Right lobe of liver (tissue), 6 donors: ENCODE data around the gene ART4. TPM values are rescaled to one million over a fixed set of nuclear protein-coding genes. Genes with fewer than 3 reads are reported as not detected.

Experiments
- ATAC-seq, 4 donors: fragments of 200-7000 bp; cut with Tn5 transposase; one replicate each; pipeline ENCODE4 v1.9.1; 2020; ENCODE audit warnings: mild to moderate bottlenecking in 4 of 4, moderate library complexity in 4 of 4
- DNase-seq, 3 donors: peaks; one replicate each; pipeline ENCODE4 v3.0.0-alpha.2; 2020
- H3K27ac ChIP-seq, 3 donors: fragments of 200-600 bp; one replicate each; pipeline ENCODE4 v1.8.0; 2022
- H3K27me3 ChIP-seq, 2 donors: fragments of 200-600 bp; one replicate each; pipeline ENCODE4 v1.8.0; 2022
- H3K36me3 ChIP-seq, 4 donors: fragments of 200-600 bp; sonication (generic) in 1 of 4; one replicate each; pipeline versions ENCODE4 v1.5.1 to v1.8.0; 2017 to 2022; ENCODE audit warnings: control low read depth in 1 of 4
- H3K4me1 ChIP-seq, 4 donors: fragments of 200-600 bp; sonication (generic) in 1 of 4; one replicate each; pipeline versions ENCODE4 v1.5.1 to v1.8.0; 2017 to 2022; ENCODE audit warnings: control low read depth in 1 of 4
- H3K4me3 ChIP-seq, 3 donors: fragments of 200-600 bp; one replicate each; pipeline ENCODE4 v1.8.0; 2022
- H3K9me3 ChIP-seq, 4 donors: fragments of 200-600 bp; sonication (generic) in 1 of 4; one replicate each; pipeline versions ENCODE4 v1.5.1 to v1.8.0; 2017 to 2022; ENCODE audit warnings: control low read depth in 1 of 4
- POLR2A ChIP-seq: fragments of 450-650 bp; IDR thresholded peaks from one replicate; pipeline ENCODE4 v1.6.1; 2017; ENCODE audit warnings: antibody characterized with exemption, mild to moderate bottlenecking
- WGBS: methylation state at CpG from one replicate; pipeline ENCODE4 v1.1.6; 2018; ENCODE audit warnings: low coverage, low lambda C conversion rate; ENCODE audit not compliant: insufficient coverage; ENCODE audit errors: missing lambda C conversion rate; 5-methylcytosine and 5-hydroxymethylcytosine counted together
- intact Hi-C, 2 donors: fragments of 100-400 bp; cut with DNase I; formaldehyde crosslinking; loops; one replicate each; pipeline versions ENCODE4 v1.11.2 to v1.14.1; 2022
- total RNA-seq, 6 experiments: library from RNA; depleted of rRNA in 2 of 6; stranded (reverse); fragments of >200 nt in 2 of 6; fragmentation: NEBNext Ultra II Directional in 3 of 6; extraction: Animal tissue kit (Norgen Biotek cat#: 25700) in 3 of 6; gene quantifications; one replicate each; pipeline versions ENCODE4 v1.1.0 to v1.2.4, GENCODE V29; 2016 to 2023
- TF ChIP-seq, protein P1 (sequence below), 4 donors: fragments of 200-600 bp in 3 of 4; fragments of 450-650 bp in 1 of 4; IDR thresholded peaks; one replicate each; pipeline versions ENCODE4 v1.5.1 to v1.8.0; 2016 to 2022; ENCODE audit warnings: antibody characterized with exemption in 4 of 4, mild to moderate bottlenecking in 2 of 4
- donor health status: DM: no; HTN: yes; CAD: no.
- donor health status: DM: no; HTN: no; CAD: no.
- donor health status: DM: no; HTN: no; CAD: no.
- donor health status: DM: no; HTN: yes; CAD: no.
- donor health status: DM: no; HTN: yes; CAD: no.

The ART4 gene
- total RNA-seq, 6 experiments from 2014 or later = 19.6 to 43.5 (median 25.1) TPM

DNA sequence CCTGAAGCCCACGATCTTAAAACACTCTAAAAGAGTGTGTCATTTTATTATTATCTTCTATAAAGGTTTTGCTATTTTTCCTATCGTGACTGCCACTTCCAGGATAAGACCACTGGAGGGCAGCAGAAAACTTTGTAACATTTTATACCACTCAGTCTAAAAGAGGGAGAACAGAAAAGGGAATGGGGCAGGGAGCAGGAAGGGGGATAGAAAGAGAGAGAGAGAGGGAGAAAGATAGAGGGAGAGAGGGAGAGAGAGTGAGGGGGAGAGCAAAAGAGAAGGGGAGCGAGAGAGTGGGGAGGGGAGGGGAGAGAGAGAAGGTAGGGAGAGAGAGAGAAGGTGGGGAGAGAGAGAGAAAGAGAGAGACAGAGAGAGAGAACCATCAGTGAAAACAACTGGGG, 2.0 kb upstream of the ART4 start:
- H3K4me3 ChIP-seq = no peak overlapping the region
- H3K27ac ChIP-seq = no peak overlapping the region
- TF ChIP-seq, protein P1, sequence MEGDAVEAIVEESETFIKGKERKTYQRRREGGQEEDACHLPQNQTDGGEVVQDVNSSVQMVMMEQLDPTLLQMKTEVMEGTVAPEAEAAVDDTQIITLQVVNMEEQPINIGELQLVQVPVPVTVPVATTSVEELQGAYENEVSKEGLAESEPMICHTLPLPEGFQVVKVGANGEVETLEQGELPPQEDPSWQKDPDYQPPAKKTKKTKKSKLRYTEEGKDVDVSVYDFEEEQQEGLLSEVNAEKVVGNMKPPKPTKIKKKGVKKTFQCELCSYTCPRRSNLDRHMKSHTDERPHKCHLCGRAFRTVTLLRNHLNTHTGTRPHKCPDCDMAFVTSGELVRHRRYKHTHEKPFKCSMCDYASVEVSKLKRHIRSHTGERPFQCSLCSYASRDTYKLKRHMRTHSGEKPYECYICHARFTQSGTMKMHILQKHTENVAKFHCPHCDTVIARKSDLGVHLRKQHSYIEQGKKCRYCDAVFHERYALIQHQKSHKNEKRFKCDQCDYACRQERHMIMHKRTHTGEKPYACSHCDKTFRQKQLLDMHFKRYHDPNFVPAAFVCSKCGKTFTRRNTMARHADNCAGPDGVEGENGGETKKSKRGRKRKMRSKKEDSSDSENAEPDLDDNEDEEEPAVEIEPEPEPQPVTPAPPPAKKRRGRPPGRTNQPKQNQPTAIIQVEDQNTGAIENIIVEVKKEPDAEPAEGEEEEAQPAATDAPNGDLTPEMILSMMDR (IDR thresholded peaks at IDR 0.05) = peak; percentile 63 to 82 (median 70)
- TF ChIP-seq POLR2A = no peak
- intact Hi-C loops = loop anchor here (10.0 kb wide), 1 partner anchor 149 kb away; no protein-coding TSS in a partner anchor
- H3K9me3 ChIP-seq = no peaks in the 10 kb centered on the region
- H3K36me3 ChIP-seq = peaks cover 0 to 3% (median under 1%) of the 10 kb centered on the region in 4 donors
- no peaks in the 10 kb centered on the region for H3K27me3 ChIP-seq
- DNase-seq (no peak), ATAC-seq (peak in 3 of 4 donors; percentile 10 to 44 (median 25))
- 6% methylated on average over 3 of the region's 3 CpGs for WGBS
- peaks cover 0 to 22% (median 2%) of the 10 kb centered on the region in 4 donors for H3K4me1 ChIP-seq

DNA sequence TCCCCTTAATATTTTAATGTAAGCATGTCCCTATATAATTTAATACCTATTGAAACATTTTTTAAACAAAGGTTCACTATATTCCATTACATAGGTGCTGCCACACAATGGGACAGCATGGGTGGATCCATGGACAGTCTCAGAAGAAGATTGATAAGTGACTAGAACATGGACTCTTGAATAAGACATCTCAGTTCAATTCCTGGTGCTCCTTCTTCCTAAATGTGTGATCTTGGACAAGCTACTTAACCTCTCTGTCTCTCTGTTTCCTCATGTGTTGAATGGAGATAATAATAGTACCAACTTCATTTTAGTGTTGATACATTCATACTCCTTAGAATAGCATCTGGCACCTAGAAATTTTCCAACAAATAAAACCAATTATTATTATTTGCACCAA, 1.1 kb upstream of the ART4 start:
- peak overlapping the region in 2 of 3 donors; percentile 91 to 94 for H3K27ac ChIP-seq
- intact Hi-C loops = loop anchor here (5.0 to 10.0 kb wide), 2 partner anchors 72 to 150 kb away; a partner anchor contains a TSS

DNA sequence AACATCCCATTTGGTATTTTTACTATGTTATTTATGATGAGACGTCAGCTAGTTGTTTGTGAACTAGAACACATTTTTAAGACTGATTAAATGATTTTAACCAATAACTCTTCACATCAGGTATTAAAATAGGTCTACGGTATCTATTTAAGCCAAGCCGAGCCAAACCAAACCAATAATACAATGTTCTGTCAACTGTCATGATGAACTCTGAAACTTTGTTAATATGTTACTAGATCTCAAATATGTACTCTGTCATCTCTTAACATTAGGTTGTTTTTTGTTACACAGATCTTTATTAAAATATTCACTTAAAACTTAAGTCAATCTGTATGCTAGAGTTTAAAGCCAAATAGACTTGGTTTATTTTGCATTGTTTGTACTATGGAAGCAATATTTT, 1.0 kb downstream of the ART4 start:
- peaks cover 0 to 18% (median 5%) of the 10 kb centered on the region in 4 donors for H3K36me3 ChIP-seq
- H3K9me3 ChIP-seq = no peaks in the 10 kb centered on the region
- H3K27me3 ChIP-seq = no peaks in the 10 kb centered on the region
- ATAC-seq (peak; percentile 57 to 69 (median 65)), DNase-seq (no peak)
- 7% methylated on average over 3 of the region's 3 CpGs for WGBS
- intact Hi-C loops = loop anchor here (5.0 to 10.0 kb wide), 2 partner anchors 70 to 152 kb away; a partner anchor contains a TSS
- TF ChIP-seq POLR2A = no peak
- TF ChIP-seq, protein P1 (IDR thresholded peaks at IDR 0.05) = no peak
- peaks cover 0 to 36% (median 10%) of the 10 kb centered on the region in 4 donors for H3K4me1 ChIP-seq
- H3K27ac ChIP-seq = peak overlapping the region; percentile 83 to 94 (median 91)
- H3K4me3 ChIP-seq = peak overlapping the region; percentile 40 to 64 (median 59)

More for the DNA sequence above, 1.1 kb upstream of the ART4 start:
- H3K4me1 ChIP-seq = peaks cover 0 to 30% (median 5%) of the 10 kb centered on the region in 4 donors
- H3K27me3 ChIP-seq = no peaks in the 10 kb centered on the region
- DNase-seq (no peak), ATAC-seq (no peak)
- no peak overlapping the region for H3K4me3 ChIP-seq
- no peak for TF ChIP-seq POLR2A
- TF ChIP-seq, protein P1 (IDR thresholded peaks at IDR 0.05) = no peak
- peaks cover 0 to 12% (median 5%) of the 10 kb centered on the region in 4 donors for H3K36me3 ChIP-seq
- no peaks in the 10 kb centered on the region for H3K9me3 ChIP-seq

DNA sequence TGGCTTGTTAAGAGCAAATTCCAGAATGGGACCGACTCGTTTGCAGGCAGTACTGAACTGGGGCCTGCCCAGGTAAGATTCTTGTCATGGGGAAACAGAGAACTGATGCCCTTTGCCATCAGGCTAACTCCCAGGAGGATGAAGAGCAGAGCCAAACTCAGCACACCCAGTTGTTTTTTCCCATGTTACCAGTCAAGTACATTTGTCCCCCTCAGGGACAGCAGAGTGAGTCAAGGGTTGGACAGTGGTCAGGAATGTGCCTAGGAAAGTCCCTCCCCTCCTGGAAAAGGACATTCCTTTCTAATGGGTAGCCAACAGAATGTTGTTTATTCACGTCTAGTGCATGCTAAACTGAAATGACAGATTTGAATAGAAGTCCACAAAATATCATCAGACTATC, 1.6 kb downstream of the ART4 start:
- peak overlapping the region; percentile 40 to 64 (median 59) for H3K4me3 ChIP-seq
- WGBS = 6% methylated on average over 3 of the region's 3 CpGs
- intact Hi-C loops = loop anchor here (5.0 to 10.0 kb wide), 2 partner anchors 69 to 153 kb away; a partner anchor contains a TSS
- H3K36me3 ChIP-seq = peaks cover 0 to 18% (median 5%) of the 10 kb centered on the region in 4 donors
- peaks cover 0 to 39% (median 14%) of the 10 kb centered on the region in 4 donors for H3K4me1 ChIP-seq
- no peaks in the 10 kb centered on the region for H3K9me3 ChIP-seq
- peak overlapping the region; percentile 83 to 94 (median 91) for H3K27ac ChIP-seq
- DNase-seq (peak; percentile 62 to 87 (median 68)), ATAC-seq (peak; percentile 78 to 88 (median 84))
- peak; percentile 65 for TF ChIP-seq POLR2A
- TF ChIP-seq, protein P1 (IDR thresholded peaks at IDR 0.05) = no peak
- H3K27me3 ChIP-seq = no peaks in the 10 kb centered on the region
